Mesenchymal stem cell (in vitro differentiated cells and primary cell): Measurements from ENCODE around the gene BACE2.

Experiments used
- DNase-seq: peaks from one replicate; pipeline ENCODE4 v3.0.0-alpha.2; 2013
- H2AFZ ChIP-seq: one replicate; pipeline ENCODE4 v1.6.1; 2013; ENCODE audit warnings: low read depth, mild to moderate bottlenecking, control low read depth, inconsistent platforms, low read length, moderate library complexity
- H2AK5ac ChIP-seq: 2 replicates; pipeline ENCODE4 v1.6.1; 2013; ENCODE audit warnings: low read length, moderate library complexity, mild to moderate bottlenecking, inconsistent platforms; ENCODE audit not compliant: severe bottlenecking
- H2BK120ac ChIP-seq: one replicate; pipeline ENCODE4 v1.6.1; 2013; ENCODE audit warnings: low read depth, mild to moderate bottlenecking, inconsistent platforms, low read length, moderate library complexity
- H2BK12ac ChIP-seq, 2 experiments: one replicate each; pipeline ENCODE4 v1.6.1; 2013; ENCODE audit warnings: inconsistent platforms in 2 of 2, low read length in 2 of 2, mild to moderate bottlenecking in 2 of 2, moderate library complexity in 2 of 2, control low read depth in 1 of 2
- H2BK15ac ChIP-seq: one replicate; pipeline ENCODE4 v1.6.1; 2013; ENCODE audit warnings: mild to moderate bottlenecking, low read depth, inconsistent platforms; ENCODE audit not compliant: poor library complexity, severe bottlenecking
- H2BK5ac ChIP-seq: 2 replicates; pipeline ENCODE4 v1.6.1; 2013; ENCODE audit warnings: low read depth, mild to moderate bottlenecking, low read length, control low read depth, inconsistent platforms; ENCODE audit not compliant: poor library complexity, severe bottlenecking
- H3K14ac ChIP-seq, 2 experiments: one replicate each; pipeline ENCODE4 v1.6.1; 2013; ENCODE audit warnings: inconsistent platforms in 2 of 2, low read length in 2 of 2, control low read depth in 1 of 2, mild to moderate bottlenecking in 1 of 2, moderate library complexity in 1 of 2
- H3K18ac ChIP-seq, 2 experiments: one replicate each; pipeline ENCODE4 v1.6.1; 2013; ENCODE audit warnings: inconsistent platforms in 2 of 2, low read length in 2 of 2, control low read depth in 1 of 2, low read depth in 1 of 2, mild to moderate bottlenecking in 1 of 2
- H3K23ac ChIP-seq, 2 experiments: one replicate each; pipeline ENCODE4 v1.6.1; 2013; ENCODE audit warnings: inconsistent platforms in 2 of 2, low read length in 2 of 2, mild to moderate bottlenecking in 2 of 2, moderate library complexity in 2 of 2, control low read depth in 1 of 2
- H3K27ac ChIP-seq: 2 replicates; pipeline ENCODE4 v1.5.1; 2013; ENCODE audit warnings: mild to moderate bottlenecking, moderate library complexity, low read length, control low read depth, inconsistent platforms; ENCODE audit not compliant: poor library complexity, severe bottlenecking
- H3K27me3 ChIP-seq, 2 experiments: 2 replicates each; pipeline versions ENCODE4 v1.6.1 to v1.7.0; 2013; ENCODE audit warnings: low read length in 2 of 2, mild to moderate bottlenecking in 2 of 2, moderate library complexity in 2 of 2, control low read depth in 1 of 2, inconsistent platforms in 1 of 2; ENCODE audit not compliant: control insufficient read depth in 1 of 2, insufficient read depth in 1 of 2
- H3K36me3 ChIP-seq, 2 experiments: 2 replicates each; pipeline versions ENCODE4 v1.6.1 to v1.7.0; 2013; ENCODE audit warnings: low read length in 2 of 2, control low read depth in 1 of 2, inconsistent platforms in 1 of 2, low read depth in 1 of 2, mild to moderate bottlenecking in 1 of 2; ENCODE audit not compliant: insufficient read depth in 2 of 2, control insufficient read depth in 1 of 2
- H3K4ac ChIP-seq, 2 experiments: one replicate each; pipeline ENCODE4 v1.6.1; 2013; ENCODE audit warnings: inconsistent platforms in 2 of 2, low read length in 2 of 2, mild to moderate bottlenecking in 2 of 2, moderate library complexity in 2 of 2, control low read depth in 1 of 2, low read depth in 1 of 2
- H3K4me1 ChIP-seq: 2 replicates; pipeline ENCODE4 v1.6.1; 2013; ENCODE audit warnings: low read depth, low read length, control low read depth; ENCODE audit not compliant: control insufficient read depth, insufficient read depth
- H3K4me2 ChIP-seq: 2 replicates; pipeline ENCODE4 v1.6.1; 2013; ENCODE audit warnings: low read length, mild to moderate bottlenecking, inconsistent platforms; ENCODE audit not compliant: poor library complexity, severe bottlenecking
- H3K4me3 ChIP-seq, 2 experiments: 2 replicates each; pipeline versions ENCODE4 v1.5.1 to v1.7.0; 2013; ENCODE audit warnings: low read length in 2 of 2, mild to moderate bottlenecking in 2 of 2, control low read depth in 1 of 2, low read depth in 1 of 2; ENCODE audit not compliant: insufficient read depth in 1 of 2
- H3K79me1 ChIP-seq: replicated peaks from 2 replicates; pipeline ENCODE4 v1.6.1; 2013; ENCODE audit warnings: mild to moderate bottlenecking, control low read depth, low read length, inconsistent platforms; ENCODE audit not compliant: poor library complexity, severe bottlenecking
- H3K9ac ChIP-seq: 2 replicates; pipeline ENCODE4 v1.7.0; 2013; ENCODE audit warnings: mild to moderate bottlenecking, low read length, moderate library complexity
- H3K9me3 ChIP-seq: 2 replicates; pipeline ENCODE4 v1.7.0; 2013; ENCODE audit warnings: mild to moderate bottlenecking, low read length; ENCODE audit not compliant: control insufficient read depth
- H4K8ac ChIP-seq: one replicate; pipeline ENCODE4 v1.6.1; 2013; ENCODE audit warnings: inconsistent platforms, mild to moderate bottlenecking, low read length, moderate library complexity
- H4K91ac ChIP-seq: one replicate; pipeline ENCODE4 v1.6.1; 2013; ENCODE audit warnings: mild to moderate bottlenecking, low read length, inconsistent platforms
- WGBS: methylation state at CpG from one replicate; pipeline ENCODE4 v1.1.7; 2013; ENCODE audit warnings: mixed read lengths; 5-methylcytosine and 5-hydroxymethylcytosine counted together

BACE2 gene

DNA sequence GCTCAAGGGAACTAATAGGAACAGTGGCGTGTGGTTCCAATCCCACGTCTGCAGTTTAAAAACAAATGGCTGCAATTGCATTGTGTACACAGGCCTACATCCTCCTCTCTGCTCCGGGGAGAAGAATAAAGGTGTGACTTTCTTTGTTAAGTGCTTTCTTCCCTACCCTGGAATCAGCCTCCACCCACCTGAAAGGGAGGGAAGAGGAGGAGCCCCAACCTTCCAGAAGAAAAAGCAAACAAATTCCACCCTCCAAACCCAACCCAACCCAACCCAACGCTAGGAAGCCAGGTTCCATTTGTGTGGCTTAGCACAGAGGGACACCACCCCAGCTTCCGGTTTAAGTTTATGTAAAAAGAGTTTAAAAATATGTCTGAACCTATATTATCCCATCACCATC, 11.8 kb upstream of the BACE2 start:
- Histone ChIP-seq H3K27ac (no peak overlapping the region), H3K4me1 (no peaks in the 10 kb centered on the region), H4K8ac (no peak overlapping the region), H3K36me3 (no peaks in the 10 kb centered on the region), H4K91ac (no peak overlapping the region), H3K4ac (no peak overlapping the region), H3K9me3 (peaks cover 6% of the 10 kb centered on the region), H2AFZ (no peak overlapping the region), H2BK5ac (no peak overlapping the region), H2AK5ac (no peak overlapping the region), H3K18ac (no peak overlapping the region), H3K79me1 (no peaks in the 10 kb centered on the region), H2BK120ac (no peak overlapping the region), H3K9ac (no peak overlapping the region), H3K4me3 (no peak overlapping the region), H3K27me3 (peaks cover 0 to 28% of the 10 kb centered on the region in 2 experiments), H3K14ac (no peak overlapping the region), H3K23ac (no peak overlapping the region), H2BK15ac (no peak overlapping the region), H2BK12ac (no peak overlapping the region), H3K4me2 (no peak overlapping the region)
- DNase-seq = no peak
- 93% methylated on average over 2 of the region's 5 CpGs for WGBS

DNA sequence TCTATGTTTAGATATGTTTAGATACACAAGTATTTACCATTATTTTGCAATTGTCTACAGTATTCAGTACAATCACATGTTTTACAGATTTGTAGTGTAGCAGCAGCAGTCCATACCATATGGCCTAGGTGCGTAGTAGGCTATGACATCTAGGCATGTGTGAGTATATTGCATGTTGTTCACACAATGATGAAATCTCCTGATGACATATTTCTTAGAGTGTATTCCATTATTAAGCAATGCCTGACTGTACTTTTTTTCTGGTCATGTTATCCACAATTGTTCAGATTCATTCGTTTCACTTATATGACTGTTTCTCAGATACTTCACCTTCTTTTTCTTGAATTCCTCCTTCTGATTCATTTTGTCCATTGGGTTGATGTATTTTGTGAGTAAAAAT, 9.9 kb upstream of the BACE2 start:
- H3K23ac ChIP-seq = no peak overlapping the region
- DNase-seq = no peak
- WGBS = no CpG with 5 or more reads among the region's 2 CpGs

DNA sequence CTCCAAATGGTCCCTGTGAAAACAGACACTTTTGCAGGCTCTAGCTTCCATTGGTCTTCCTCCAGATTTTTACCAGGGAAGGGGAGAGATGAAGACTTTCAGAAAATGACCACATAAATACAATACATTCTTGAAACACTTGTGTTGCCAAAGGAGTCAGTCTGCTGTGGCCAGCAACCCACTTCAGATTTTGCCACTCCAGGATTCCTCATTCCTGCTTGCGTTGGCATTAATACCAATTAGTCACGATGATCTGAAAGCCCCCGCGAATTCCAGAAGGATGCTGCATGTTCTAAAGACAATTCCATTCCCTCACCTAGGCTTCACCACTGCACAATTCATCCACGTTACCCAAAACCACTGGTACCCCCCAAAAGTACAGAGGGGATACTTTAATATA, 7.9 kb upstream of the BACE2 start:
- Histone ChIP-seq H3K4me2 (no peak overlapping the region), H3K27ac (no peak overlapping the region), H2BK15ac (no peak overlapping the region), H2BK120ac (no peak overlapping the region), H2AK5ac (no peak overlapping the region), H3K4me3 (no peak overlapping the region), H3K27me3 (peaks cover 0 to 8% of the 10 kb centered on the region in 2 experiments), H3K14ac (no peak overlapping the region), H2AFZ (no peak overlapping the region), H4K91ac (no peak overlapping the region), H3K18ac (no peak overlapping the region), H3K36me3 (no peaks in the 10 kb centered on the region), H2BK5ac (no peak overlapping the region), H3K9me3 (peaks cover 6% of the 10 kb centered on the region), H3K4me1 (peaks cover 1% of the 10 kb centered on the region), H3K9ac (no peak overlapping the region), H3K23ac (no peak overlapping the region), H2BK12ac (no peak overlapping the region), H3K79me1 (no peaks in the 10 kb centered on the region), H3K4ac (no peak overlapping the region), H4K8ac (no peak overlapping the region)
- WGBS = 94% methylated on average over 4 of the region's 5 CpGs
- no peak for DNase-seq

More for the DNA sequence above, 9.9 kb upstream of the BACE2 start:
- Histone ChIP-seq H3K9ac (no peak overlapping the region), H2AK5ac (no peak overlapping the region), H2AFZ (no peak overlapping the region), H3K4me2 (no peak overlapping the region), H2BK120ac (no peak overlapping the region), H3K79me1 (no peaks in the 10 kb centered on the region), H3K9me3 (peaks cover 6% of the 10 kb centered on the region), H3K27me3 (peaks cover 0 to 12% of the 10 kb centered on the region in 2 experiments), H2BK5ac (no peak overlapping the region), H2BK15ac (no peak overlapping the region), H2BK12ac (no peak overlapping the region), H3K4me1 (peaks cover 1% of the 10 kb centered on the region), H3K4me3 (no peak overlapping the region), H3K4ac (no peak overlapping the region), H3K14ac (no peak overlapping the region), H3K27ac (no peak overlapping the region), H4K91ac (no peak overlapping the region), H3K18ac (no peak overlapping the region), H4K8ac (no peak overlapping the region), H3K36me3 (no peaks in the 10 kb centered on the region)

DNA sequence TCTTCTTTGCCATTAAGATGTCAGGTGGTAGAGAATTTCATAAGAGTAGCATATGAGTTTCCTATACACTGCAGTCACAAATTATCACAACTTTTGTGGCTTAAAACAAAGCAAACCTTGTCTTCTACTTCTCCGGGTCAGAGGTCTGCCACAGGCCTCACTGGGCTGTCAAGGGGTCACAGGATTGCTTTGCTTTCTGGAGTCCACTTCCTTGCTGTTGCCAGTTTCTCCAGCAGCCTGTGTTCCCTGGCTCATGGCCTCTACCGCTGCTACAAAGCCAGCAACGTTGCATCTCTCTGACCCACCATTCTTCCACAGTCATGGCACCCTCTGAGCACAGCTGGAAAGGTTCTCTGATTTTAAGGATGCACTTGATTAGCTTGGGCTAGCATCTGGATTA, 6.5 kb upstream of the BACE2 start:
- Histone ChIP-seq H3K4me2 (no peak overlapping the region), H2BK15ac (no peak overlapping the region), H3K36me3 (no peaks in the 10 kb centered on the region), H3K4me1 (peaks cover 1% of the 10 kb centered on the region), H2BK12ac (no peak overlapping the region), H4K91ac (no peak overlapping the region), H4K8ac (no peak overlapping the region), H3K18ac (no peak overlapping the region), H2BK120ac (no peak overlapping the region), H3K4me3 (no peak overlapping the region), H2AK5ac (no peak overlapping the region), H3K14ac (no peak overlapping the region), H3K79me1 (no peaks in the 10 kb centered on the region), H2BK5ac (no peak overlapping the region), H2AFZ (no peak overlapping the region), H3K27me3 (peaks cover 3 to 5% of the 10 kb centered on the region in 2 experiments), H3K23ac (no peak overlapping the region), H3K27ac (no peak overlapping the region), H3K9me3 (peaks cover 6% of the 10 kb centered on the region), H3K9ac (no peak overlapping the region), H3K4ac (no peak overlapping the region)
- WGBS = 51% methylated on average over 3 of the region's 3 CpGs
- no peak for DNase-seq
